K562 (cell line): Measurements from ENCODE around the gene OGDH. TPM values are rescaled to one million over a fixed set of nuclear protein-coding genes. Genes with fewer than 3 reads are reported as not detected.

Source experiments
- BCL6 ChIP-seq: fragments of 250-450 bp; sonication (Bioruptor Pico); IDR thresholded peaks from 2 replicates; pipeline ENCODE4 v1.4.0; 2020
- E2F6 ChIP-seq, 2 experiments: IDR thresholded peaks; 2 replicates each; pipeline ENCODE4 v1.6.1; 2011; ENCODE audit warnings: borderline replicate concordance in 1 of 2, control low read depth in 1 of 2, low read depth in 1 of 2, low read length in 1 of 2, mild to moderate bottlenecking in 1 of 2, mixed read lengths in 1 of 2, moderate library complexity in 1 of 2; ENCODE audit not compliant: insufficient read depth in 1 of 2, insufficient read length in 1 of 2, poor library complexity in 1 of 2, severe bottlenecking in 1 of 2; ENCODE audit errors: extremely low read depth in 1 of 2
- HBP1 ChIP-seq: fragments of 450-650 bp; formaldehyde crosslinking; IDR thresholded peaks from 2 replicates; pipeline ENCODE4 v1.4.0; 2022; ENCODE audit warnings: missing genetic modification characterization
- ILK ChIP-seq: fragments of 450-650 bp; IDR thresholded peaks from 2 replicates; pipeline ENCODE4 v1.6.1; 2016; ENCODE audit warnings: missing genetic modification characterization, low read depth, mild to moderate bottlenecking, missing compliant biosample characterization, moderate library complexity, borderline replicate concordance
- MTF1 ChIP-seq: fragments of 250-450 bp; sonication (Bioruptor Pico); IDR thresholded peaks from 2 replicates; pipeline ENCODE4 v1.9.0; 2021; ENCODE audit warnings: moderate library complexity, mild to moderate bottlenecking, inconsistent platforms, borderline replicate concordance
- NFIX ChIP-seq: fragments of 250-450 bp; sonication (Bioruptor Pico); IDR thresholded peaks from 2 replicates; pipeline ENCODE4 v1.4.0; 2020; ENCODE audit warnings: low read depth, mild to moderate bottlenecking, moderate library complexity
- RHOXF2B ChIP-seq: fragments of 250-450 bp; sonication (Bioruptor Pico); conservative IDR thresholded peaks from 2 replicates; pipeline ENCODE4 v1.5.1; 2021
- RREB1 ChIP-seq: fragments of 250-450 bp; sonication (Bioruptor Pico); IDR thresholded peaks from 2 replicates; pipeline ENCODE4 v1.4.0; 2020
- SIX5 ChIP-seq, 2 experiments: IDR thresholded peaks; 2 replicates each; pipeline ENCODE4 v1.6.1; 2011; ENCODE audit warnings: low read length in 2 of 2, borderline replicate concordance in 1 of 2, low read depth in 1 of 2, mild to moderate bottlenecking in 1 of 2, moderate library complexity in 1 of 2; ENCODE audit not compliant: insufficient read depth in 1 of 2
- ZNF395 ChIP-seq: fragments of 200-800 bp; sonication (Bioruptor generic); IDR thresholded peaks from 2 replicates; pipeline ENCODE4 v1.6.1; 2017; ENCODE audit warnings: missing genetic modification characterization, missing compliant biosample characterization
- ZNF583 ChIP-seq: fragments of 250-450 bp; sonication (Bioruptor Pico); IDR thresholded peaks from 2 replicates; pipeline ENCODE4 v1.4.0; 2020
- ZNF79 ChIP-seq: fragments of 250-450 bp; sonication (Bioruptor Pico); IDR thresholded peaks from 2 replicates; pipeline ENCODE4 v1.4.0; 2020; ENCODE audit warnings: low read depth, mild to moderate bottlenecking, moderate library complexity
- ZSCAN29 ChIP-seq: fragments of 450-650 bp; IDR thresholded peaks from 2 replicates; pipeline ENCODE4 v1.6.1; 2017
- polyA plus RNA-seq, 8 experiments: library from polyadenylated mRNA; depleted of rRNA in 4 of 8; stranded (reverse) in 5 of 8; unstranded in 3 of 8; fragments of >200 nt; fragmentation: Nextera tagmentation in 2 of 8; fragmentation: Illumina TruSeq in 1 of 8; extraction: Ambion mirVana in 2 of 8; extraction: Trizol in 1 of 8; gene quantifications; 2 replicates each; pipeline versions ENCODE4 v1.2.1 to v1.2.3, GENCODE V29; 2011 to 2014; ENCODE audit warnings: inconsistent platforms in 1 of 8, missing spikeins in 1 of 8
- total RNA-seq, 7 experiments: library from RNA; depleted of rRNA in 6 of 7; stranded (reverse); fragments of >200 nt in 6 of 7; fragmentation: Illumina TruSeq in 2 of 7; extraction: Trizol in 2 of 7; gene quantifications; 2 replicates each; pipeline versions ENCODE4 v1.2.1 to v1.2.3, GENCODE V29; 2011 to 2021; ENCODE audit warnings: low replicate concordance in 1 of 7

Gene OGDH
- total and polyA plus RNA-seq, 9 of the 15 experiments (the other 6 are each of a cell fraction or from before 2014, with no cell fraction given) = 3.1 to 80.3 (median 23.5) TPM

- peak; percentile 91 for TF ChIP-seq MTF1 (CRISPR knock-in tag)
- TF ChIP-seq ZNF79 (CRISPR knock-in tag) = no peak
- no peak for TF ChIP-seq ZNF583
- no peak for TF ChIP-seq BCL6
- TF ChIP-seq RREB1 = no peak
- no peak for TF ChIP-seq ZNF395
- no peak for TF ChIP-seq ZSCAN29
- TF ChIP-seq NFIX (CRISPR knock-in tag) = no peak
- TF ChIP-seq RHOXF2B (CRISPR knock-in tag) = no peak
- no peak for TF ChIP-seq HBP1 (CRISPR knock-in tag)
- TF ChIP-seq SIX5 (IDR thresholded peaks at IDR 0.05; ENCODE audit: borderline replicate concordance in 1 of 2, insufficient read depth in 1 of 2, low read depth in 1 of 2, low read length in 2 of 2) = no peak
- TF ChIP-seq ILK = no peak
- TF ChIP-seq E2F6 (IDR thresholded peaks at IDR 0.05; ENCODE audit: borderline replicate concordance in 1 of 2, extremely low read depth in 1 of 2, insufficient read depth in 1 of 2, insufficient read length in 1 of 2, low read depth in 1 of 2, low read length in 1 of 2, poor library complexity in 1 of 2, severe bottlenecking in 1 of 2) = no peak
- TF ChIP-seq, all 486 proteins: peak for 8
Measured at GRCh38 chr7:44616545-44616944, 10.1 kb downstream of the OGDH start (continued).
